HG02763 (cell line): ENCODE measurements around the gene ARID4B.
"Not testable (repeated sequence)": the region's sequence is repeated elsewhere in the genome, so short reads cannot be mapped to it uniquely, and the experiment has no call there.

Experiments
- ATAC-seq: cut with Tn5 transposase; IDR thresholded peaks from one replicate; pipeline ENCODE4 v1.9.1; 2021; ENCODE audit warnings: mild to moderate bottlenecking, moderate library complexity; ENCODE audit not compliant: unreplicated experiment

ARID4B gene, protein sequence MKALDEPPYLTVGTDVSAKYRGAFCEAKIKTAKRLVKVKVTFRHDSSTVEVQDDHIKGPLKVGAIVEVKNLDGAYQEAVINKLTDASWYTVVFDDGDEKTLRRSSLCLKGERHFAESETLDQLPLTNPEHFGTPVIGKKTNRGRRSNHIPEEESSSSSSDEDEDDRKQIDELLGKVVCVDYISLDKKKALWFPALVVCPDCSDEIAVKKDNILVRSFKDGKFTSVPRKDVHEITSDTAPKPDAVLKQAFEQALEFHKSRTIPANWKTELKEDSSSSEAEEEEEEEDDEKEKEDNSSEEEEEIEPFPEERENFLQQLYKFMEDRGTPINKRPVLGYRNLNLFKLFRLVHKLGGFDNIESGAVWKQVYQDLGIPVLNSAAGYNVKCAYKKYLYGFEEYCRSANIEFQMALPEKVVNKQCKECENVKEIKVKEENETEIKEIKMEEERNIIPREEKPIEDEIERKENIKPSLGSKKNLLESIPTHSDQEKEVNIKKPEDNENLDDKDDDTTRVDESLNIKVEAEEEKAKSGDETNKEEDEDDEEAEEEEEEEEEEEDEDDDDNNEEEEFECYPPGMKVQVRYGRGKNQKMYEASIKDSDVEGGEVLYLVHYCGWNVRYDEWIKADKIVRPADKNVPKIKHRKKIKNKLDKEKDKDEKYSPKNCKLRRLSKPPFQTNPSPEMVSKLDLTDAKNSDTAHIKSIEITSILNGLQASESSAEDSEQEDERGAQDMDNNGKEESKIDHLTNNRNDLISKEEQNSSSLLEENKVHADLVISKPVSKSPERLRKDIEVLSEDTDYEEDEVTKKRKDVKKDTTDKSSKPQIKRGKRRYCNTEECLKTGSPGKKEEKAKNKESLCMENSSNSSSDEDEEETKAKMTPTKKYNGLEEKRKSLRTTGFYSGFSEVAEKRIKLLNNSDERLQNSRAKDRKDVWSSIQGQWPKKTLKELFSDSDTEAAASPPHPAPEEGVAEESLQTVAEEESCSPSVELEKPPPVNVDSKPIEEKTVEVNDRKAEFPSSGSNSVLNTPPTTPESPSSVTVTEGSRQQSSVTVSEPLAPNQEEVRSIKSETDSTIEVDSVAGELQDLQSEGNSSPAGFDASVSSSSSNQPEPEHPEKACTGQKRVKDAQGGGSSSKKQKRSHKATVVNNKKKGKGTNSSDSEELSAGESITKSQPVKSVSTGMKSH (N-terminal part only)

GRCh38 chr1:235327559-235328270, at the start of gene ARID4B:
TSS of gene ARID4B (minus strand) at chr1:235328179. CDS start at chr1:235326919, 1,260 bp downstream.
- ATAC-seq = peak; percentile 2

DNA sequence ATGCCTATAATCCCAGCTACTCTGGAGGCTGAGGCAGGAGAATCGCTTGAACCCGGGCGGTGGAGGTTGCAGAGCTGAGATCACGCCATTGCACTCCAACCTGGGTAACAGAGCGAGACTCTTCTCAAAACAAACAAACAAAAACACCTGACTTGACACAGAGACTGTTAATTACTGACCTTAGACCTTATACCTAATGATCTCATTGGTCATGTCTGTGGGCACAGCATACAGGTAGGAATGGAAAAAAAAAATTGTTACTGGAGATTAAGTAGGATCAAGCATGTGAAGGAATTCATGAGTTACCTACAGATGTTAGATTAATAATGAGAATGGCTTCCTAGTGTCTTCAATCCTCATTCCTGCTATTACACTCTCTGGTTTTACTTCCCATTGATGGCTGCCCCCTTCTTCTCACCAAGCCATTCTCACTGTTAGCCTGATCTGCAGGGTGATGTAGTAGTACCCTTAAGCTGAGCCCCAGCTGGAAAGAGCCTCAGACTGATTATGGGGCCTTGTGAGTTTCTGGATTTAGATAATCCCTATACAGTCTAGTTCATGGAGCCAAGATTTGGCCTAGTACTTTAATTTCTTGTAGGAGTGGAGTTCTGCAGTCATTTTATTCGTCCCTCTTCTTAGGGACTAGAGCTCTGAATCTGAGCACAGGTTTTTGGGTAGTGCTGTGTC, 48.1 kb upstream of the ARID4B start:
- no peak for ATAC-seq

DNA sequence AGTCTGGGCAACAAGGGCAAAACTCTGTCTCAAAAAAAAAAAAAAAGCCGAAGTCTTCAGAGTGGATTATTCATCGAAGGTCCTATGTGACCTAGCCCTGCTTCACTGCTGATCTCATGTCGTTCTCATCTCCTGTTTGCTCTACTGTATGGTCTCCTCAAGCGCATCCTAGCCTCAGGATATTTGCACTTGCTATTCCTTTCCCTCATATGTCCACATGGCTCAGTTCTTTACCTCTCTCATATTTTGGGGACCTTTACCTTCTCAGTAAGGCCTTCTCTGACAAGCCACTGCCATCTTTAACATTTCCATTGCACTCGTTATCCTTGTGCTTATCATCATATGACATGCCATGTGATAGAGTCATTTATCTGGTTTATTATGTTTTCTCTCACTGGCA, 41.8 kb upstream of the ARID4B start:
- ATAC-seq = no peak

GRCh38 chr1:235368428-235368827, 40.4 kb upstream of the ARID4B start:
- ATAC-seq = no peak

- peak; percentile 100 for ATAC-seq
Observed at GRCh38 chr1:235367000-235367908, 39.3 kb upstream of the ARID4B start, which contains the start of gene TBCE. TSS of gene TBCE (plus strand) at chr1:235367427. CDS start at chr1:235380050, 12,623 bp downstream.

DNA sequence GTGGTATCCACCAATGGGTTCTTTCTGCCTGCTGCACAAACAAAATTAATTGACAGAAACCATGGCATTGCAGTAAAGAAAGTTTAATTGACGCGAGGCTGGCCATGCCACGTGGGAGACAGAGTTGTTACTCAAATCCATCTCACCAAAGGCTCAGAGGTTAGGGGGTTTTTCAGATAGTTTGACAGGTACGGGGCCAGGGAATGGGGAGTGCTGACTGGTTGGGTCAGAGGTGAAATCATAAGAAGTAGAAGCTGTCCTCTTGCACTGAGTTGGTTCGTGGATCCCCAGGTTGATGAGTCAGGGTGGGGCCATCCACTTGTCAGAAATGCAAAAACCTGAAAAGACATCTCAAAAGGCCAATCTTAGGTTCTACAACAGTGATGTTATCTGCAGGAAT, 38.3 kb upstream of the ARID4B start:
- no peak for ATAC-seq

- ATAC-seq = not testable (repeated sequence)
Observed at GRCh38 chr1:235364189-235364588, 36.2 kb upstream of the ARID4B start.

- ATAC-seq = no peak
Observed at GRCh38 chr1:235358899-235359298, 30.9 kb upstream of the ARID4B start.

DNA sequence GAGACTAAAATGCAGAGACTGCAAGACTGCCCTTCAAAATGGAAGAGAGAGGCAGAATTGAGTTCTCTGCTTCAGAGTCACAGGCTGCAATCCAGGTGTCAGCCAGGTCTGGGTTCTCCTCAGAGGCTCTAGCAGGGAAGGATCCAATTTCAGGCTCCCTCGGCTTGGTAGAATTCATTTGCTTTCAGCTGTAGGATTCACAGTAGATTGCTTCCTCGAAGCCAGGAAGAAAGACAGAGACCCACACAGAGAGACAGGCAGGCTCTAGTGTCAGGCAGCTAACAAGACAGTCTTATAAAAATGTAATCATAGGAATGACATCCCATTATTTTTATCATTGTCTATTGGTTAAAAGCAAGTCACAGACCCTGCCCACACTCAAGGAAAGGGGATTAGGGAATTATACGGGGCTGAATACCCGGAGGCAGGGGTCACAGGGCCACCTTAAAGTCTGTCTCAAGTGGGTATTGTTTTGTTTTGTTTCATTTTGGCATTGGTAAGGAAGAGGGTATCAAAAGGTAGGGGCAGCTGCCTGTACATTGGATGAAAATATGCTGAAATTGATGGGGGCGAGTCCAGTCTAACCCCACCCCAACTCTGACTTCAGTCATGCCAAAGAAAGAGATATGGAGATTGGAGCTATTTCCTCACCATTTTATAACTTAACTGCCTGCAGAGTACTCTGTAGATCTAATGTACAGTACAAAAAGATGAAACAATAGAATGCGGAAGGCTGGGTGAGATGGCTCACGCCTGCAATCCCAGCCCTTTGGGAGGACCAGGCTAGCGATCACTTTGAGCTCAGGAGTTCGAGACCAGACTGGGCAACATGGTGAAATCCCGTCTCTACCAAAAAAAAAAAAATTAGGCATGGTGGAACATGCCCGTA, 29.8 kb upstream of the ARID4B start:
- no peak for ATAC-seq

DNA sequence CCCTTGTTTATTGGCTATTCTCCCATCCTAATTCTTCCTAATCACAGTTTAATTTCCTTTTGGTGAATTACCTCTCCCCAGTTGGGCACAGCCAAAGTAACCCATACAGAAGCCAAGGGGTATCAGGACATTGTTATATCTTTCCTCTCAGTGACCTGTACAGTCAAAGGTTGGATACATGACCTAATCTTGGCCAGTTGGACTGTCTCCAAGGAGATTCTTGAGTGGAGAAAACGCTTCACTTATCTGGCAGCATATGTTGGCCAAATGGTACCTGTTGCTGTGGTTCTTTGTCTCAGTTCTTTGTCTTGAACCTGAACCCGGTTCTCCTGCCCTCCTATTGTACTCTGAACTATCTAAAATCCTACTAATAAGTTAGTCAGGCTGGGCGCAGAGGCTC, 23.9 kb upstream of the ARID4B start:
- ATAC-seq = no peak

GRCh38 chr1:235351441-235351840, 23.5 kb upstream of the ARID4B start:
- ATAC-seq = no peak

GRCh38 chr1:235343726-235344125, 15.7 kb upstream of the ARID4B start:
- no peak for ATAC-seq

- no peak for ATAC-seq
Observed at GRCh38 chr1:235342471-235342870, 14.5 kb upstream of the ARID4B start.

DNA sequence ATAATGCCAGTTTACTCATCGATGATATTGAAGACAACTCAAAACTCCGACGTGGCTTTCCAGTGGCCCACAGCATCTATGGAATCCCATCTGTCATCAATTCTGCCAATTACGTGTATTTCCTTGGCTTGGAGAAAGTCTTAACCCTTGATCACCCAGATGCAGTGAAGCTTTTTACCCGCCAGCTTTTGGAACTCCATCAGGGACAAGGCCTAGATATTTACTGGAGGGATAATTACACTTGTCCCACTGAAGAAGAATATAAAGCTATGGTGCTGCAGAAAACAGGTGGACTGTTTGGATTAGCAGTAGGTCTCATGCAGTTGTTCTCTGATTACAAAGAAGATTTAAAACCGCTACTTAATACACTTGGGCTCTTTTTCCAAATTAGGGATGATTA, 14.1 kb upstream of the ARID4B start:
- ATAC-seq = no peak

- ATAC-seq = no peak
Observed at GRCh38 chr1:235341334-235341733, 13.4 kb upstream of the ARID4B start.

GRCh38 chr1:235339746-235340145, 11.8 kb upstream of the ARID4B start:
- ATAC-seq = no peak

DNA sequence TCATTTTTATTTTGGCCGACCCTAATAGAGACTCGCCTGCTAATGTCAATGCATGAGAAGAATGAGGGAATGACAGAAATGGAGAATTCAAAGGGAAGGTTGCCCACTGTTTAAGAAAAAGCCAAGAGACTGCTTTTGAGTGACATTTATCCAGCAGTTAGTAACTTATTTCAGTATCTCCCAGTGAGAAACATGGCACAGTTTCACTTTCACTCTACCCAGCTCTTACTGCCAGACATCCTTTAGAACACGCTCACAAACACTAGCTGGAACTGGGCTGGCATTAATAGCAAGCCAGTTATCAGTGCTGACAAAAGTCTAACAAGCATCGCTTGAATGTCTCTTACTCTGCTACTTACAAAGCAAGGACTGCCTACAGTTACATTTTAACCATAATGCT, 8.9 kb upstream of the ARID4B start:
- ATAC-seq = no peak

DNA sequence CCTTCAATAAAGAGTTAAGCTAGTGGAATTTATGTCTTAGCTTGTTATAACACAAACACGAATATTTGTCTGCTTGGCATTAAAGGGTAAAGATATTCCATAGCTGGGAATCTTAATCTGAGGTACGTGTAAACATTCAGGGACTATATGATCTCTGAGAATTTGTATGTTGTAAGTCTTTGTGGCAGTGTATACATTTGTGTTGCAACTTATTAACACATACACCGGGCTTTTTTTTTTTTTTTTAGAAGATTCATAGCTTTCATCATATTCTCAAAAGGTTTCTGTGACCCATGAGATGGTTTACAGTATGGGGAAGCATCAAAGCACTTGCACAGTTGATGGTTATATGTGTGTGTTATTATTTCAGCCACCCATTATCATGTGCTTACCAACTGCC, 3.4 kb upstream of the ARID4B start:
- ATAC-seq = no peak
